Measurements from ENCODE around the gene SLC5A12.

Gene SLC5A12, protein sequence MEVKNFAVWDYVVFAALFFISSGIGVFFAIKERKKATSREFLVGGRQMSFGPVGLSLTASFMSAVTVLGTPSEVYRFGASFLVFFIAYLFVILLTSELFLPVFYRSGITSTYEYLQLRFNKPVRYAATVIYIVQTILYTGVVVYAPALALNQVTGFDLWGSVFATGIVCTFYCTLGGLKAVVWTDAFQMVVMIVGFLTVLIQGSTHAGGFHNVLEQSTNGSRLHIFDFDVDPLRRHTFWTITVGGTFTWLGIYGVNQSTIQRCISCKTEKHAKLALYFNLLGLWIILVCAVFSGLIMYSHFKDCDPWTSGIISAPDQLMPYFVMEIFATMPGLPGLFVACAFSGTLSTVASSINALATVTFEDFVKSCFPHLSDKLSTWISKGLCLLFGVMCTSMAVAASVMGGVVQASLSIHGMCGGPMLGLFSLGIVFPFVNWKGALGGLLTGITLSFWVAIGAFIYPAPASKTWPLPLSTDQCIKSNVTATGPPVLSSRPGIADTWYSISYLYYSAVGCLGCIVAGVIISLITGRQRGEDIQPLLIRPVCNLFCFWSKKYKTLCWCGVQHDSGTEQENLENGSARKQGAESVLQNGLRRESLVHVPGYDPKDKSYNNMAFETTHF

DNA sequence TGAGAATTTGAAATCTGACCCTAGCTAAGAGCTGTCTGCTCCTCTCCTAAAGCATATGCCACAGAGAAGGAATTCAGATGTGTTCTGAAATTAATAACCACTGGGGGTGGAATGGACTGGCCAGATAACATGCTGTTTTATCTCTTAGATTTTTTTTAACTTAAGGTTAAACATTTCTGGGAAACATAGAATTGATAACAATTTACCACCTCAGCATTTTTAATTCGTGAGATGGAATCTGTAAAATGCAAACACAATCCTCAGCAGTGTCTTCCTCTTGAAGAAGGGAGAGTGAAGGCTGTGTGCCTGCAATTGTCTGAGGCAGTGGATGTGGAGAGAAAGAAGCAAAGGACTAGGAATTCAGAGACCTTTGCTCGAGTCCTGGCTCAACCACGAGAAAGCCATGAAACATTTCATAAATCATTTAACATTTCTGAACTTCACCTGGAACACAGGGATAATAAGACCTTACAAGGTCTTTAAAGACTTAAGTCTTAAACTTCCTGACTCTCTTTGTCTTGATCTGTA, at the start of gene SLC5A12:
SLC5A12 (minus strand) TSS at position 113 of the 528 bp plus-strand sequence. CDS start 346 bp downstream, outside the sequence.
- DNase-seq (ENCODE audit: low read depth) = no peak

GRCh38 chr11:26769027-26769426, 47.2 kb upstream of the SLC5A12 start:
- no peak for DNase-seq (ENCODE audit: low read depth)

DNA sequence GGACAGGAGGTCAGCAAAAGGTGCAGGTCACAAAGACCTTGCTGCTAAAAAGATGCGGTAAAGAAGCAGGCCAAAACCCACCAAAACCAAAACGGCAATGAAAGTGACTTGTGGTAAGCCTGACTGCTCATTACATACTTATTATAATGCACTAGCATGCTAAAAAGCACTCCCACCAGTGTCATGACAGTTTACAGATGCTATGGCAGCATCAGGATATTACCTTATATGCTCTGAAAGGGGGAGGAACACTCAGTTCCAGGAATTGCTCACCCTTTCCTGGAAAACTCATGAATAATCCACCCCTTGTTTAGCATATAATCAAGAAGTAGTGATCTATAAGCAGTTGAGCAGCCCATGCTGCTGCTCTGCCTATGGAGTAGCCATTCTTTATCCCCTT, 45.2 kb upstream of the SLC5A12 start:
- DNase-seq (ENCODE audit: low read depth) = no peak

DNA sequence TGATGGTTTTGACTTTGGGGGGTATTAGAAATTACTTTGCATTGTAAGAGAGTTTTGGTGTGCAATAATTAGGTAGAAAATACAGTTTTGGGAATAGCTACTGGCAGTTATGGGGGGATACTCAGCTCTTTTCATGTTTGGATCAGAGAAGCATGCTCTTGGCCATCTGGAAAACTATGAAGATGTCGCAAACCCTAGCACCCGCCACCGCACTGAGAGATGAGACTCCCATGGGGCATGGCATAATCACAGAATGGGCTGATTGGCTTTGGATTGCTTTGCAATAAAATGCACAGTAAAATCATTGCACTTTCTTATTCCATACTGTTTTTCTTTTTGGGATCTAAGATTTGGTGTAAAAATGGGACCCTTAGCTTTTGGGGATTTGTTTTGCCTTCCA, 43.5 kb upstream of the SLC5A12 start:
- DNase-seq (ENCODE audit: low read depth) = no peak

DNA sequence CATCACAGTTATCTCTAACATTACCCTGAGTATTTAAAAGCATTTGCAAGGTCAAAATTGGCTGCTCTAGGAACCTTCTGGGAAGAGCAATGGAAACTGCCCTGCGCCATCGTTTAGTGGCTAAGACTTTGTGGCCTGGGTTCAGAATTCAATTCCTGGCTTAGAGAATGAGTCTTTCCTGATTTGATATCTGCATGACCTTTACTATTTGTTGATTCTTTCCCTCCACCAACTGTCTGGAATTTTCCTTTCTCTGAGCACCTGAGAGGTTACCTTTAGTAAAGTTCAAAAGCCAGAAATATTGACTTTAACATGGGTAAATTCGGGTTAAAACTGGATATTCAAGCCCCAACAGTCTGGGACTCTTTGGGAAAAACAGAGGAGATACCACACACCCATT, 43.0 kb upstream of the SLC5A12 start:
- no peak for DNase-seq (ENCODE audit: low read depth)

- DNase-seq (ENCODE audit: low read depth) = no peak
Observed at GRCh38 chr11:26764315-26764714, 42.5 kb upstream of the SLC5A12 start.

GRCh38 chr11:26762089-26762488, 40.2 kb upstream of the SLC5A12 start:
- DNase-seq (ENCODE audit: low read depth) = no peak

- no peak for DNase-seq (ENCODE audit: low read depth)
Observed at GRCh38 chr11:26761361-26761809, 39.5 kb upstream of the SLC5A12 start.

DNA sequence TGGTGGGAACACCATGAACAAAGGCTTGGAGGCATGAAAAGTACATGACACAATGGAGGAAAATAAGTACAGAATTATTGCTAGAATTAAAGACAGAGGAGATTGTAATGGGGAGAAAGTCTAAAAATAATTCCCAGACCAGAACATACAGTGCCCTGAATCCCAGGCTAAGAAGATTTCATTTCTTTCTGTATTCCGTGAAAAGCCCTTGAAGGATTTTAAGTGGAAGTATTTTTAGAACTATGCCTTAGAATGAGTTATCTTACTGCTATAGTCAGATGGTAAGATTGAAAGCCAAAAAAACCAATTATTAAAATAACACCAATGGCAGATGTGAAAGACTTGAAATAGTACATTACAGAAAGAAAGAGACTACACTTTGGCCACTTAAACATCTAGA, 36.1 kb upstream of the SLC5A12 start:
- DNase-seq (ENCODE audit: low read depth) = no peak

DNA sequence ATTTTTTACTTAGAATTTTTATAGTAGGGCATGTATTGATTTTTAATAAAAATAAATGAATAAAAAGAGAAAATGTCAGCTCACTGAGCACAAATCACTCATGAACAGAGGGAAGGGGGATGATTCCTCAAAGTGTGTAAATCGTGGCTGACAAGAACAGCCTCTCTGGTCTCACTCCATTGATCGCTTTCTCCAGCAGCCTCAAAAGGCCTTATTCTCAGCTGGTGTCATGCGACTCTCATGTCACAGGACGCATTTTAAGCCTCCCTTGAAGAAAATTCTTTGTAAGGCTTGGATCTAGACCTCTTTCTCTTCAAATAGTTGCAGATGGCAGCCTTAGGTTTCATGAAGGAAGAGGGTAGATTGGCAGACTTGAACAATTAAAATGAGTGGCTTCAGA, 33.9 kb upstream of the SLC5A12 start:
- DNase-seq (ENCODE audit: low read depth) = no peak

GRCh38 chr11:26753723-26754504, 32.1 kb upstream of the SLC5A12 start:
- DNase-seq (ENCODE audit: low read depth) = peak; percentile 34

- no peak for DNase-seq (ENCODE audit: low read depth)
Observed at GRCh38 chr11:26749927-26750326, 28.1 kb upstream of the SLC5A12 start.

DNA sequence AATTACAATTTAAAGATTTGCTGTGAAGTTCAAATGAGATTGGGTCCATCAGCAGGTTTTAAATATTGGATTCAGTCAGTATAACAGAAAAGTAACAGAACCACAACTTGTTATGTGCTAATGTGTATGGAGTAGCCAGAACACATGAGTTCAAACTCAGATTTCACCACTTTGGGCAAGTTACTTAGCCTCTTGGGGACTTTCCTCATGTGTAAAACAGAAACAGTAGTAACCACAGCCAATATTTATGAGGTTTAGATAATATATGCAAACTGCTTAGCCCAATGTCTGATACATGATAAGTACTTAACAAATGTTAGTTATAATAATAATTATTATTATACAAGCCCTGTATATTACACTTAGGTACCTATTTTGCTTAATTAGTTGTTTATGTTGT, 21.8 kb upstream of the SLC5A12 start:
- no peak for DNase-seq (ENCODE audit: low read depth)

DNA sequence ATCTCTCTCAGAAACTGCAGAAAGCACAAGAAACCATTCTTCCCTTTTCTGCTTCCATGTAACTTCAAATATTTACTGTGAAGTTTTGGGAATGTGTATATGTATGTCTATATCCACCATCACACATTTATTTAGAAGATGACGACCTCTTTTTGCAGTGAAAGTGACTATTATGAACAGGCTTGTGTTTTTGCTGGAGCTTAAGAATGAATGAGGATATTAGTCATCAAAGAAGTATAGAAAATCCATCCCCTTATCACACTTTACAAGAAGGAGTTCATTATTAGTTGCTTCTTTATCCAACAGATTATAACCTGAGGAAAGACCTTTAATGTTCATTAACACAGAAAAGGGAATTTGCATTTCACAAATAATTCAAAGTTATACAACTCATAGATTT, 21.1 kb upstream of the SLC5A12 start:
- no peak for DNase-seq (ENCODE audit: low read depth)

DNA sequence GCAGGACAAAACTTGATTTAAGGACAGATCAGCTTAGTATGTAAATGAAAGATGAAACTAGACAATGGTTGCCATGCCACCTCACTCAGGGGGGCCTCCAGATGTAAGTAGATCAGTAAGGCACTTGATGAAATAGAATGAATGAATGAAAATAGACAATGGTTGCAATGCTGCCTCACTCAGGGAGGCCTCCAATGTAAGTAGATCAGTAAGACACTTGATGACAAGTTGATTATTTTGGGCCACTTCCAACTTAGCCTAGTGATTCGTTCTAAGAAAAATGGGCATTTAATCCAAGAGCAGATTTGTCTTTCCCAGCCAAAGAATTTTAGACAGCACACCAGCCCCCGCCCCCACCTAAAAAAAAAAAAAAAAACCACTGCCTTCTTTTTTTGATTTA, 19.2 kb upstream of the SLC5A12 start:
- peak; percentile 51 for DNase-seq (ENCODE audit: low read depth)

- DNase-seq (ENCODE audit: low read depth) = no peak
Observed at GRCh38 chr11:26739366-26740073, 17.7 kb upstream of the SLC5A12 start.

- DNase-seq (ENCODE audit: low read depth) = no peak
Observed at GRCh38 chr11:26734691-26735090, 12.8 kb upstream of the SLC5A12 start.

- DNase-seq (ENCODE audit: low read depth) = no peak
Observed at GRCh38 chr11:26731084-26731456, 9.2 kb upstream of the SLC5A12 start.

- no peak for DNase-seq (ENCODE audit: low read depth)
Observed at GRCh38 chr11:26730414-26731083, 8.7 kb upstream of the SLC5A12 start.

DNA sequence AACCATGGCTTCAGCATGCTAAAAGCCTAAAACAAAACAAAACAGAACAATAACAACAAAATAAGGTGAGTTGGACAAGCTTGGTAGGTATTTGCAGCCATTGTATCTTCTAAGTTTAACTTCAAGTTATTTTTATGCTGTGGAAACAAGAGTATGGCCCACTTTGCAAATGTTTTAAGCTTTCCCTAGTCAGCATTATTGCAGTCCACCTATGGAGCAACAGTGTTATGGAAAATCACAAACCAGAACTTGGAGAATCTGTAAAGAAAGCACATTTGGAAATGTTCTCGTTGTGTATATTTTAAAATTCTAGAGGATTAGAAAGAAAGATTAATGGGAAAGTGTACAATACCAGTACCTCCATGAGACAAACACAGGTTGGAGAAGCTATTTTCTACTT, 7.4 kb upstream of the SLC5A12 start:
- no peak for DNase-seq (ENCODE audit: low read depth)

DNA sequence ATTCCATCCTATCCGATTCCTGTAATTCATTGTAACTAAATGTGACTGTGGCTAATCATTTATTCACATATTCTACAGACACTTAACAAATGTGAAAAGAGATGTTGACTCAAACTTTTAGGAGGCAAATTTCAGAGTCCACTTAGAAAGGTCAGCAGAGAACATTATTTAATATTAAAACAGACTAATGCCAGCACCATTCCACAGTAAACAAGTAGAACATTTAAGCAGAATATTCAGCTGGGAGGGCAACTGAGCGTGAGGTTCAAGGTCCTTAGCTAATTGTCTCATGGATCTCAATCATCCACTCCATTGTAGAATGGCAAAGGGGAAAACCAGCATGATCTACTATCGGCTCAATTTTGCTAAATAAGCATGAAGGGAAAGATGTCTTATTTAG, 5.1 kb upstream of the SLC5A12 start:
- no peak for DNase-seq (ENCODE audit: low read depth)

Data from HS-27A (cell line).